K562 (cell line): ENCODE results near the gene RABL3. TPM values are rescaled to one million over a fixed set of nuclear protein-coding genes. Genes with fewer than 3 reads are reported as not detected.

Experiments used
- AFF1 ChIP-seq, 2 experiments: fragments of 450-650 bp; IDR thresholded peaks; 2 replicates each; pipeline ENCODE4 v1.6.1; 2018; ENCODE audit warnings: mild to moderate bottlenecking in 2 of 2, low read depth in 1 of 2; ENCODE audit not compliant: partially characterized antibody in 2 of 2
- CBX8 ChIP-seq: fragments of 200-600 bp; sonication (generic); IDR thresholded peaks from 2 replicates; pipeline ENCODE4 v1.6.1; 2012; ENCODE audit warnings: borderline replicate concordance, mixed run types, low read depth, mild to moderate bottlenecking, moderate library complexity, mixed read lengths, low read length, control low read depth, inconsistent platforms; ENCODE audit not compliant: poor library complexity, severe bottlenecking; ENCODE audit errors: extremely low read depth
- CXXC5 ChIP-seq: fragments of 250-450 bp; sonication (Bioruptor Pico); IDR thresholded peaks from 2 replicates; pipeline ENCODE4 v1.8.0; 2022; ENCODE audit warnings: inconsistent platforms, mild to moderate bottlenecking, moderate library complexity
- DNMT1 ChIP-seq: fragments of 450-650 bp; IDR thresholded peaks from 2 replicates; pipeline ENCODE4 v1.6.1; 2016; ENCODE audit warnings: antibody characterized with exemption, mild to moderate bottlenecking
- E2F5 ChIP-seq: sonication (generic); formaldehyde crosslinking; IDR thresholded peaks from 2 replicates; pipeline ENCODE4 v1.8.0; 2022; ENCODE audit warnings: mild to moderate bottlenecking, missing genetic modification reagents
- MECOM ChIP-seq: fragments of 250-450 bp; sonication (Bioruptor Pico); IDR thresholded peaks from 2 replicates; pipeline ENCODE4 v1.8.0; 2022; ENCODE audit warnings: inconsistent platforms
- NCOA4 ChIP-seq: fragments of 450-650 bp; IDR thresholded peaks from 2 replicates; pipeline ENCODE4 v1.6.1; 2018; ENCODE audit warnings: mild to moderate bottlenecking; ENCODE audit not compliant: partially characterized antibody
- TCFL5 ChIP-seq: fragments of 250-450 bp; sonication (Bioruptor Pico); conservative IDR thresholded peaks from 2 replicates; pipeline ENCODE4 v1.6.1; 2021; ENCODE audit warnings: mild to moderate bottlenecking, moderate library complexity, matching md5 sums
- YY1 ChIP-seq, 3 experiments: IDR thresholded peaks; 2 replicates each; pipeline ENCODE4 v1.6.1; 2011; ENCODE audit warnings: low read length in 2 of 3, mild to moderate bottlenecking in 2 of 3, moderate library complexity in 2 of 3, borderline replicate concordance in 1 of 3, control low read depth in 1 of 3, low read depth in 1 of 3; ENCODE audit not compliant: insufficient read depth in 3 of 3, insufficient replicate concordance in 2 of 3, control insufficient read depth in 1 of 3, insufficient read length in 1 of 3; ENCODE audit errors: extremely low read depth in 1 of 3
- ZBTB1 ChIP-seq: sonication (generic); formaldehyde crosslinking; IDR thresholded peaks from 2 replicates; pipeline ENCODE4 v1.8.1; 2023; ENCODE audit warnings: missing genetic modification reagents, low read depth, mild to moderate bottlenecking, borderline replicate concordance
- ZNF232 ChIP-seq: sonication (generic); formaldehyde crosslinking; IDR thresholded peaks from 2 replicates; pipeline ENCODE4 v1.8.0; 2022; ENCODE audit warnings: mild to moderate bottlenecking, missing genetic modification reagents
- ZNF77 ChIP-seq: fragments of 250-450 bp; sonication (Bioruptor Pico); IDR thresholded peaks from 2 replicates; pipeline ENCODE4 v1.5.0; 2020
- polyA plus RNA-seq, 8 experiments: library from polyadenylated mRNA; depleted of rRNA in 4 of 8; stranded (reverse) in 5 of 8; unstranded in 3 of 8; fragments of >200 nt; fragmentation: Nextera tagmentation in 2 of 8; fragmentation: Illumina TruSeq in 1 of 8; extraction: Ambion mirVana in 2 of 8; extraction: Trizol in 1 of 8; gene quantifications; 2 replicates each; pipeline versions ENCODE4 v1.2.1 to v1.2.3, GENCODE V29; 2011 to 2014; ENCODE audit warnings: inconsistent platforms in 1 of 8, missing spikeins in 1 of 8
- total RNA-seq, 7 experiments: library from RNA; depleted of rRNA in 6 of 7; stranded (reverse); fragments of >200 nt in 6 of 7; fragmentation: Illumina TruSeq in 2 of 7; extraction: Trizol in 2 of 7; gene quantifications; 2 replicates each; pipeline versions ENCODE4 v1.2.1 to v1.2.3, GENCODE V29; 2011 to 2021; ENCODE audit warnings: low replicate concordance in 1 of 7
- TF ChIP-seq, protein P1 (sequence below): sonication (generic); formaldehyde crosslinking; IDR thresholded peaks from 2 replicates; pipeline ENCODE4 v1.4.0; 2020; ENCODE audit warnings: mild to moderate bottlenecking, missing genetic modification reagents
- TF ChIP-seq, protein P2 (sequence below): fragments of 250-450 bp; sonication (Bioruptor Pico); IDR thresholded peaks from 2 replicates; pipeline ENCODE4 v1.4.0; 2020; ENCODE audit warnings: borderline replicate concordance
- TF ChIP-seq, protein P3 (sequence below): fragments of 250-450 bp; sonication (Bioruptor Pico); IDR thresholded peaks from 2 replicates; pipeline ENCODE4 v1.8.0; 2021; ENCODE audit warnings: moderate library complexity, mild to moderate bottlenecking, inconsistent platforms

RABL3 gene
- total and polyA plus RNA-seq, 9 of the 15 experiments (the other 6 are each of a cell fraction or from before 2014, with no cell fraction given): 6.5 to 30.7 (median 12.3) TPM

DNA sequence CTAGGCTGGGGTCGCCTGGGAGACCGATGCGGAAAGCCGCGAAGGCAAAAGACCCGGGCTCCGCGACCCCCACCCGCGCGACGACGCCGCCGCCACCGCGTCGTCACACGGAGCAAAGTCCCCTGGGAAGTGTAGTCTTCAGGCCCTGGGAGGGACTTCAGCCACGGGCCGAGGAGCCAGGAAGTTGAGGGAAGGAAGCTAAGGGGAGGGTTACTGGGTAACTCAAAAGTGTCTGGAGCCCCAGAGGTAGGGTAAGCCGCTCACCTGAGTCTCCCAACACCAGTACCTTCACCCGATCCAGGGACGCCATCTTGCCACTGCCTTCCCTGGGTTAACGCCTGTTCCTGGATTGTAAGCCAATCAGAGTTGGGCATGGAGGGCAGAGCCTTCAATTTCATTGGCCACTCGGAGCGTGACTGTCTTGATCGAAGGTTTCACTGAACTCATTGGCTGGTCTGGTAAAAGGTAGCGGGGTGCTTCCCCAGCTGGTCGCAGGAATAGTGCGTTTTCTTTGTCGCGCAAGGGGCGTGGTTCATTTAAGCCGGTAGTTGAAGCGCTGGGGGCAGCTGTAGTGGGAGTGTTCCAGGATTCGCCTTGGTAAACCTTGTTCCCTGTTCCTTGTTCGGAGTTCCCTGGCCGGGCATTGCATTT is at the start of gene RABL3, which contains the start of gene GTF2E1 (continued):
- TF ChIP-seq CBX8: no peak
- no peak for TF ChIP-seq DNMT1
- TF ChIP-seq, protein P1, sequence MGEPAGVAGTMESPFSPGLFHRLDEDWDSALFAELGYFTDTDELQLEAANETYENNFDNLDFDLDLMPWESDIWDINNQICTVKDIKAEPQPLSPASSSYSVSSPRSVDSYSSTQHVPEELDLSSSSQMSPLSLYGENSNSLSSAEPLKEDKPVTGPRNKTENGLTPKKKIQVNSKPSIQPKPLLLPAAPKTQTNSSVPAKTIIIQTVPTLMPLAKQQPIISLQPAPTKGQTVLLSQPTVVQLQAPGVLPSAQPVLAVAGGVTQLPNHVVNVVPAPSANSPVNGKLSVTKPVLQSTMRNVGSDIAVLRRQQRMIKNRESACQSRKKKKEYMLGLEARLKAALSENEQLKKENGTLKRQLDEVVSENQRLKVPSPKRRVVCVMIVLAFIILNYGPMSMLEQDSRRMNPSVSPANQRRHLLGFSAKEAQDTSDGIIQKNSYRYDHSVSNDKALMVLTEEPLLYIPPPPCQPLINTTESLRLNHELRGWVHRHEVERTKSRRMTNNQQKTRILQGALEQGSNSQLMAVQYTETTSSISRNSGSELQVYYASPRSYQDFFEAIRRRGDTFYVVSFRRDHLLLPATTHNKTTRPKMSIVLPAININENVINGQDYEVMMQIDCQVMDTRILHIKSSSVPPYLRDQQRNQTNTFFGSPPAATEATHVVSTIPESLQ (CRISPR knock-in tag): no peak
- no peak for TF ChIP-seq ZBTB1 (CRISPR knock-in tag)
- TF ChIP-seq NCOA4: no peak
- TF ChIP-seq E2F5 (CRISPR knock-in tag): no peak
- no peak for TF ChIP-seq AFF1 (IDR thresholded peaks at IDR 0.05; ENCODE audit: low read depth in 1 of 2, partially characterized antibody in 2 of 2)
- no peak for TF ChIP-seq ZNF232 (CRISPR knock-in tag)
- no peak for TF ChIP-seq TCFL5 (CRISPR knock-in tag)
- peak; percentile 75 for TF ChIP-seq CXXC5 (CRISPR knock-in tag)
- TF ChIP-seq, protein P2, sequence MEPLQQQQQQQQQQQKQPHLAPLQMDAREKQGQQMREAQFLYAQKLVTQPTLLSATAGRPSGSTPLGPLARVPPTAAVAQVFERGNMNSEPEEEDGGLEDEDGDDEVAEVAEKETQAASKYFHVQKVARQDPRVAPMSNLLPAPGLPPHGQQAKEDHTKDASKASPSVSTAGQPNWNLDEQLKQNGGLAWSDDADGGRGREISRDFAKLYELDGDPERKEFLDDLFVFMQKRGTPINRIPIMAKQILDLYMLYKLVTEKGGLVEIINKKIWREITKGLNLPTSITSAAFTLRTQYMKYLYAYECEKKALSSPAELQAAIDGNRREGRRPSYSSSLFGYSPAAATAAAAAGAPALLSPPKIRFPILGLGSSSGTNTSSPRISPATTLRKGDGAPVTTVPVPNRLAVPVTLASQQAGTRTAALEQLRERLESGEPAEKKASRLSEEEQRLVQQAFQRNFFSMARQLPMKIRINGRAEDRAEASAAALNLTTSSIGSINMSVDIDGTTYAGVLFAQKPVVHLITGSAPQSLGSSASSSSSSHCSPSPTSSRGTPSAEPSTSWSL (CRISPR knock-in tag): no peak
- no peak for TF ChIP-seq ZNF77 (CRISPR knock-in tag)
- TF ChIP-seq YY1 (IDR thresholded peaks at IDR 0.05; ENCODE audit: borderline replicate concordance in 1 of 3, control insufficient read depth in 1 of 3, extremely low read depth in 1 of 3, insufficient read depth in 3 of 3, insufficient read length in 1 of 3, insufficient replicate concordance in 2 of 3, low read depth in 1 of 3, low read length in 2 of 3): peak; percentile 84 to 97 (median 92)
- no peak for TF ChIP-seq MECOM (CRISPR knock-in tag)
- TF ChIP-seq, protein P3, sequence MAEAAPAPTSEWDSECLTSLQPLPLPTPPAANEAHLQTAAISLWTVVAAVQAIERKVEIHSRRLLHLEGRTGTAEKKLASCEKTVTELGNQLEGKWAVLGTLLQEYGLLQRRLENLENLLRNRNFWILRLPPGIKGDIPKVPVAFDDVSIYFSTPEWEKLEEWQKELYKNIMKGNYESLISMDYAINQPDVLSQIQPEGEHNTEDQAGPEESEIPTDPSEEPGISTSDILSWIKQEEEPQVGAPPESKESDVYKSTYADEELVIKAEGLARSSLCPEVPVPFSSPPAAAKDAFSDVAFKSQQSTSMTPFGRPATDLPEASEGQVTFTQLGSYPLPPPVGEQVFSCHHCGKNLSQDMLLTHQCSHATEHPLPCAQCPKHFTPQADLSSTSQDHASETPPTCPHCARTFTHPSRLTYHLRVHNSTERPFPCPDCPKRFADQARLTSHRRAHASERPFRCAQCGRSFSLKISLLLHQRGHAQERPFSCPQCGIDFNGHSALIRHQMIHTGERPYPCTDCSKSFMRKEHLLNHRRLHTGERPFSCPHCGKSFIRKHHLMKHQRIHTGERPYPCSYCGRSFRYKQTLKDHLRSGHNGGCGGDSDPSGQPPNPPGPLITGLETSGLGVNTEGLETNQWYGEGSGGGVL (CRISPR knock-in tag): no peak
